GM12878 (cell line): ENCODE measurements around the gene GPR158. TPM values are rescaled to one million over a fixed set of nuclear protein-coding genes. Genes with fewer than 3 reads are reported as not detected.

Source experiments
- ATAC-seq: fragments of 200-7000 bp; cut with Tn5 transposase; 3 replicates; pipeline ENCODE4 v1.9.1; 2020; ENCODE audit warnings: mild to moderate bottlenecking, moderate library complexity
- BruUV-seq: library from RNA; stranded (reverse); fragments of 400-500 nt; replicated peaks from 2 replicates; lab custom pipeline; 2021; lab: Mats Ljungman, UMichigan
- CTCF ChIA-PET: fragments of 300-600 bp; sonication (Branson Sonifier 250); formaldehyde crosslinking; extraction: SDS; loops from one replicate; lab custom pipeline; 2021; ENCODE audit warnings: inconsistent platforms; lab: Yijun Ruan, JAX
- POLR2A ChIA-PET: fragments of 350-600 bp; formaldehyde crosslinking; extraction: SDS; loops from one replicate; lab custom pipeline; 2021; ENCODE audit warnings: inconsistent platforms; lab: Charles Lee
- RAD21 ChIA-PET: fragments of 300-600 bp; sonication (Branson Sonifier 250); formaldehyde crosslinking; loops from one replicate; lab custom pipeline; 2023; ENCODE audit warnings: antibody characterized with exemption; ENCODE audit not compliant: unreplicated experiment; lab: Charles Lee
- SMC1A ChIA-PET: fragments of 300-600 bp; sonication (Branson Sonifier 250); formaldehyde crosslinking; loops from one replicate; lab custom pipeline; 2023; ENCODE audit not compliant: unreplicated experiment, uncharacterized antibody; lab: Charles Lee
- DNase-seq: peaks from one replicate; pipeline ENCODE4 v3.0.0-alpha.2; 2011; ENCODE audit warnings: low read depth, low spot score
- FAIRE-seq: peaks from 3 replicates; lab custom pipeline; 2011; peaks lifted over from hg19 to GRCh38; lab: Jason Lieb, UNC
- H2AFZ ChIP-seq: 2 replicates; pipeline ENCODE4 v1.6.0; 2011; ENCODE audit warnings: low read depth, low read length, control low read depth; ENCODE audit not compliant: control insufficient read depth
- H3K27ac ChIP-seq: 2 replicates; pipeline ENCODE4 v1.5.1; 2011; ENCODE audit warnings: control low read depth; ENCODE audit not compliant: control insufficient read depth, insufficient read depth
- H3K27me3 ChIP-seq, 2 experiments: replicated peaks in 1 of 2; 2 replicates each; pipeline versions ENCODE4 v1.6.0 to v1.6.1; 2011; ENCODE audit warnings: low read length in 1 of 2; ENCODE audit not compliant: control insufficient read depth in 2 of 2, insufficient read depth in 2 of 2
- H3K36me3 ChIP-seq, 2 experiments: 2 replicates each; pipeline ENCODE4 v1.5.1; 2011; ENCODE audit warnings: low read length in 1 of 2; ENCODE audit not compliant: control insufficient read depth in 2 of 2, insufficient read depth in 2 of 2
- H3K4me1 ChIP-seq: 2 replicates; pipeline ENCODE4 v1.6.1; 2011; ENCODE audit warnings: mild to moderate bottlenecking, low read length, moderate library complexity, mixed read lengths; ENCODE audit not compliant: control insufficient read depth, insufficient read depth
- H3K4me2 ChIP-seq: 2 replicates; pipeline ENCODE4 v1.6.0; 2011; ENCODE audit warnings: control low read depth; ENCODE audit not compliant: control insufficient read depth, insufficient read depth
- H3K4me3 ChIP-seq: fragments of 200-600 bp; sonication (generic); 2 replicates; pipeline ENCODE4 v1.5.1; 2016
- H3K79me2 ChIP-seq: 2 replicates; pipeline ENCODE4 v1.6.0; 2011; ENCODE audit warnings: low read length; ENCODE audit not compliant: control insufficient read depth, insufficient read depth
- H3K9ac ChIP-seq: 2 replicates; pipeline ENCODE4 v1.8.0; 2011; ENCODE audit warnings: low read length, control low read depth, mixed read lengths; ENCODE audit not compliant: control insufficient read depth, insufficient read depth
- H3K9me3 ChIP-seq: replicated peaks from 3 replicates; pipeline ENCODE4 v1.5.1; 2011; ENCODE audit warnings: mild to moderate bottlenecking, low read length; ENCODE audit not compliant: control insufficient read depth, insufficient read depth
- H4K20me1 ChIP-seq: 2 replicates; pipeline ENCODE4 v1.6.0; 2011; ENCODE audit not compliant: control insufficient read depth, insufficient read depth
- CBFB ChIP-seq: IDR thresholded peaks from 2 replicates; pipeline ENCODE4 v1.6.1; 2016; ENCODE audit warnings: antibody characterized with exemption, low read depth
- E2F8 ChIP-seq: fragments of 450-650 bp; IDR thresholded peaks from 2 replicates; pipeline ENCODE4 v1.6.1; 2018; ENCODE audit warnings: mild to moderate bottlenecking, low read depth, moderate library complexity; ENCODE audit not compliant: partially characterized antibody
- EZH2 ChIP-seq: IDR thresholded peaks from 2 replicates; pipeline ENCODE4 v1.6.1; 2012; ENCODE audit warnings: low read depth, mild to moderate bottlenecking, control low read depth, inconsistent platforms, low read length, borderline replicate concordance; ENCODE audit not compliant: control insufficient read depth
- MYC ChIP-seq: IDR thresholded peaks from 2 replicates; pipeline ENCODE4 v1.6.1; 2011; ENCODE audit warnings: mild to moderate bottlenecking, low read length, moderate library complexity, inconsistent platforms; ENCODE audit not compliant: insufficient read depth, insufficient replicate concordance, insufficient read length, severe bottlenecking
- TAF1 ChIP-seq: IDR thresholded peaks from 2 replicates; pipeline ENCODE4 v1.6.1; 2011; ENCODE audit warnings: mild to moderate bottlenecking, low read depth, low read length, borderline replicate concordance
- WGBS: methylation state at CpG from one replicate; pipeline ENCODE4 v1.1.6; 2016; ENCODE audit warnings: low lambda C conversion rate; ENCODE audit not compliant: insufficient replicate concordance, insufficient coverage; ENCODE audit errors: missing lambda C conversion rate; 5-methylcytosine and 5-hydroxymethylcytosine counted together
- in situ Hi-C: fragments of 300-500 bp; cut with MboI; formaldehyde crosslinking; loops from 9 replicates; pipeline ENCODE4 v1.14.3; 2018; ENCODE audit warnings: mixed read lengths
- intact Hi-C: fragments of 100-400 bp; cut with micrococcal nuclease; formaldehyde crosslinking; loops from one replicate; pipeline ENCODE4 v1.14.2; 2022; ENCODE audit not compliant: unreplicated experiment
- polyA plus RNA-seq, 11 experiments: library from polyadenylated mRNA; depleted of rRNA in 4 of 11; unstranded in 6 of 11; stranded (reverse) in 5 of 11; fragments of >200 nt; fragmentation: Nextera tagmentation in 4 of 11; fragmentation: Illumina TruSeq in 1 of 11; extraction: Ambion mirVana in 4 of 11; extraction: Trizol in 1 of 11; gene quantifications; 1 replicate in 1 of 11; 2 replicates in 10 of 11; pipeline versions ENCODE4 v1.2.1 to v1.2.3, GENCODE V29; 2011 to 2016; ENCODE audit warnings: inconsistent platforms in 2 of 11, missing spikeins in 2 of 11, low read depth in 1 of 11
- total RNA-seq, 4 experiments: library from RNA; depleted of rRNA in 3 of 4; stranded (reverse); fragments of >200 nt in 3 of 4; fragmentation: Illumina TruSeq in 1 of 4; extraction: Trizol in 1 of 4; gene quantifications; 2 replicates each; pipeline versions ENCODE4 v1.2.1 to v1.2.3, GENCODE V29; 2013 to 2021
- TF ChIP-seq, protein P1 (sequence below): fragments of 450-650 bp; IDR thresholded peaks from 2 replicates; pipeline ENCODE4 v1.6.1; 2017; ENCODE audit warnings: mild to moderate bottlenecking, low read depth, inconsistent platforms; ENCODE audit not compliant: poor library complexity, severe bottlenecking

GPR158 gene
- total and polyA plus RNA-seq, 10 of the 15 experiments (the other 5 are each of a cell fraction or from before 2014, with no cell fraction given), result not detected

DNA sequence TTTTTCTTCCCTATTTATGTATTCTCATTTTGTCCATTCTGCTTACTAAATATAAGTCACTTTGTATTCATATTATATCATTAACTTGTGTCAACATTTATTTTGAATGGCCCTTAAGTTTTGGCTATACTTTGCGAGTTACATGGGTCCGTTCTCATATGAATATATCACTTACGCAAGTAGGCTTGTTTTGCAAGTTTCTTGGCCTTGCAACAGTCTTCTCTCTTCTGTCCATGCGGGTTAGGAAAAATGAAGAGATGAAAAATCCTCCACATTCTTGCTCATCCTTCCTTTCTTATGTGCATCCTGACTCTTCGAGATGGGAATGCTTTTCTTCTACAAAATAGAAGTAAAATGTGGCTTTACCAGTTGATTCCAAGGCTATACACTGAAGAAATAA lies 82.8 kb downstream of the GPR158 start:
- Histone ChIP-seq H4K20me1 (no peaks in the 10 kb centered on the region), H3K9me3 (no peaks in the 10 kb centered on the region), H3K9ac (no peak overlapping the region), H3K4me2 (no peak overlapping the region), H2AFZ (no peak overlapping the region), H3K79me2 (no peaks in the 10 kb centered on the region), H3K27me3 (no peaks in the 10 kb centered on the region), H3K27ac (no peak overlapping the region), H3K36me3 (no peaks in the 10 kb centered on the region), H3K4me3 (no peak overlapping the region), H3K4me1 (no peaks in the 10 kb centered on the region)
- in situ Hi-C loops, result no loop called here
- ChIA-PET SMC1A (no interaction called here), RAD21 (no interaction called here), POLR2A (no interaction called here), CTCF (no interaction called here)
- WGBS, result 36% methylated on average over 5 of the region's 5 CpGs
- ATAC-seq, result no peak
- FAIRE-seq, result no peak
- BruUV-seq, result no TSS peak
- no peak for DNase-seq
- TF ChIP-seq TAF1 (no peak), EZH2 (no peak)
- TF ChIP-seq, protein P1, sequence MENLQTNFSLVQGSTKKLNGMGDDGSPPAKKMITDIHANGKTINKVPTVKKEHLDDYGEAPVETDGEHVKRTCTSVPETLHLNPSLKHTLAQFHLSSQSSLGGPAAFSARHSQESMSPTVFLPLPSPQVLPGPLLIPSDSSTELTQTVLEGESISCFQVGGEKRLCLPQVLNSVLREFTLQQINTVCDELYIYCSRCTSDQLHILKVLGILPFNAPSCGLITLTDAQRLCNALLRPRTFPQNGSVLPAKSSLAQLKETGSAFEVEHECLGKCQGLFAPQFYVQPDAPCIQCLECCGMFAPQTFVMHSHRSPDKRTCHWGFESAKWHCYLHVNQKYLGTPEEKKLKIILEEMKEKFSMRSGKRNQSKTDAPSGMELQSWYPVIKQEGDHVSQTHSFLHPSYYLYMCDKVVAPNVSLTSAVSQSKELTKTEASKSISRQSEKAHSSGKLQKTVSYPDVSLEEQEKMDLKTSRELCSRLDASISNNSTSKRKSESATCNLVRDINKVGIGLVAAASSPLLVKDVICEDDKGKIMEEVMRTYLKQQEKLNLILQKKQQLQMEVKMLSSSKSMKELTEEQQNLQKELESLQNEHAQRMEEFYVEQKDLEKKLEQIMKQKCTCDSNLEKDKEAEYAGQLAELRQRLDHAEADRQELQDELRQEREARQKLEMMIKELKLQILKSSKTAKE, result no peak
- intact Hi-C loops, result no loop called here

GRCh38 chr10:25261110-25261509 lies 86.3 kb downstream of the GPR158 start:
- no peak for DNase-seq
- no peak overlapping the region for H3K4me2 ChIP-seq
- no peaks in the 10 kb centered on the region for H3K36me3 ChIP-seq
- H3K4me1 ChIP-seq, result no peaks in the 10 kb centered on the region
- no peaks in the 10 kb centered on the region for H3K79me2 ChIP-seq
- CTCF ChIA-PET, result no interaction called here
- H3K9me3 ChIP-seq, result no peaks in the 10 kb centered on the region
- RAD21 ChIA-PET, result no interaction called here
- in situ Hi-C loops, result no loop called here
- H3K27ac ChIP-seq, result no peak overlapping the region
- H3K27me3 ChIP-seq, result no peaks in the 10 kb centered on the region
- intact Hi-C loops, result no loop called here
- H2AFZ ChIP-seq, result no peak overlapping the region
- BruUV-seq, result no TSS peak
- TF ChIP-seq CBFB (no peak), MYC (no peak), E2F8 (no peak)
- no peaks in the 10 kb centered on the region for H4K20me1 ChIP-seq
- FAIRE-seq, result no peak
- SMC1A ChIA-PET, result interaction anchor here (1.1 kb wide), 1 partner anchor 9 kb away, joined by 4 read pairs; no protein-coding TSS in a partner anchor
- WGBS, result 0% methylated on average over 2 of the region's 2 CpGs
- ATAC-seq, result no peak
- POLR2A ChIA-PET, result no interaction called here
- no peak overlapping the region for H3K4me3 ChIP-seq
- H3K9ac ChIP-seq, result no peak overlapping the region
